Mammary epithelial cell (primary cell): ENCODE results near the gene PPP1R1B.

Experiments used
- CTCF ChIP-seq, 2 donors: IDR thresholded peaks in 1 of 2; conservative IDR thresholded peaks in 1 of 2; 2 replicates each; pipeline ENCODE4 v1.5.1; 2011 to 2012; ENCODE audit warnings: inconsistent platforms in 2 of 2, low read length in 2 of 2, mild to moderate bottlenecking in 2 of 2, control low read depth in 1 of 2, low read depth in 1 of 2; ENCODE audit not compliant: insufficient read depth in 1 of 2; ENCODE audit errors: extremely low read depth in 1 of 2
- EZH2 ChIP-seq: IDR thresholded peaks from 2 replicates; pipeline ENCODE4 v1.6.1; 2012; ENCODE audit warnings: low read length, inconsistent platforms, borderline replicate concordance

GRCh38 chr17:39601758-39602532 is 24.8 kb upstream of the PPP1R1B start:
- no peak for TF ChIP-seq CTCF (conservative IDR thresholded peaks at IDR 0.05 in 1 of 2, IDR thresholded peaks at IDR 0.05 in 1 of 2; ENCODE audit: extremely low read depth in 1 of 2, insufficient read depth in 1 of 2, low read depth in 1 of 2, low read length in 2 of 2)
- no peak for TF ChIP-seq EZH2
